Fibroblast of upper back skin (primary cell): ENCODE measurements around the gene BID.
"Not testable (repeated sequence)": the region's sequence is repeated elsewhere in the genome, so short reads cannot be mapped to it uniquely, and the experiment has no call there.

Experiments
- DNase-seq: peaks from one replicate; pipeline ENCODE4 v3.0.0-alpha.2; 2013

The BID gene

DNA sequence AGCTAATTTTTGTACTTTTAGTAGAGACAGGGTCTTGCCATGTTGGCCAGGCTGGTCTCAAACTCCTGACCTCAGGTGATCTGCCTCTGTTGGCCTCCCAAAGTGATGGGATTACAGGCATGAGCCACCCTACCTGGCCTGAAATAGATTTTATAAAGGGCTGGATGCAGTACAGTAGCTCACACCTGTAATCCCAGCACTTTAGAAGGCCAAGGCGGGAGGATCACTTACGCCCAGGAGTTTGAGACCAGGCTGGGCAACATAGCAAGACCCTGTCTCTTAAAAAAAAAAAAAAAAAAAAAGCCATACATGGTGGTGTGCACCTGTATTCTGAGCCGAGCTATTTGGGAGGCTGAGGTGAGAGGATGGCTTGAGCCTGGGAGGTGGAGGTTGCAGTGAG is 76.0 kb downstream of the BID start:
- not testable (repeated sequence) for DNase-seq

DNA sequence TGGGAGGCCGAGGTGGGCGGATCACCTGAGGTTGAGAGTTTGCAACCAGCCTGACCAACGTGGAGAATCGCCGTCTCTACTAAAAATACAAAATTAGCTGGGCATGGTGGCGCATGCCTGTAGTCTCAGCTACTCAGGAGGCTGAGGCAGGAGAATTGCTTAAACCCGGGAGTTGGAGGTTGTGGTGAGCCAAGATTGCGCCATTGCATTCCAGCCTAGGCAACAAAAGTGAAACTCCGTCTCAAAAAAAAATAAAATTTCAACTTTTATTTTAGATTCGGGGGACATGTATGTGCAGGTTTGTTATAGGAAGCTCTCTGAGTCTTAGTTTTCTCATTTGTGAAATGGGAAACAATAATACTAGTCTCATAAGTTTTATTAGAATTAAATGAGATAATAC is 77.1 kb downstream of the BID start:
- DNase-seq: not testable (repeated sequence)

DNA sequence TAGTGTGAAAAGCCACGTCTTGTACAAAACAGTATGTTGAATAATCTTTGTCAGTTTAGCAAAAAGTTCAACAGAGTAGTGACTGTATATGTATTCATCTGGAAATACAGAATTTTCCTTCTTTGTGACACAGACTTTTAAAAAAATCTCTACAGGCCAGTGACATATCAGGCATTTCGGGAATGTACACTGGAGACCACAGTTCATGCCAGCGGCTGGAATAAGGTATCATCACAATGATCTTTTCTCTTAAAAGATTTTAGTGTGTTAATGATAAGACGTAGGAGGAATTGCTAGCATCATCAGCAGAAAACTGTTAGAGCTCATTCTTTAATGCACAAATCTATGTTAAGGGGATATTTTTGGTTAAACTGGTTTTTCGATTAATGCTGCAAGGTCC is 78.3 kb downstream of the BID start:
- DNase-seq: no peak

DNA sequence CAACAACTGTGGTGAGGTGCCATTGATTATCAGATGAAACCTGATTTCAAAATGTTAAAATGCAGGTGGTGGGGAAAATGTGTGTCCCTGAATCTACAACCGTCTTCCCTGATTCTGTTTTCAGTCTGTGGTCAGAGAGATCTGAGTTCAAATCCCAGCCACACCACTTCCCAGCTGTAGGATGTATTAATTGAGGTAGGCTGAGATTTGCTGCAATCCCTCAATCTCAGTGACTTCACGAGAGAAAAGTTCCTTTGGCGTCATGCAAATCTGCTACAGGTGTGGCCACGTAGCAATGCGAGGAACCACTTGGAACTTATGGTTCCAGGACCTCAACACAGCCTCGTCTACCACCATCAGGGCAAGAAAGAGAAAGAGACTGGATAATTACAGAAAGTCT is 79.5 kb downstream of the BID start:
- no peak for DNase-seq

DNA sequence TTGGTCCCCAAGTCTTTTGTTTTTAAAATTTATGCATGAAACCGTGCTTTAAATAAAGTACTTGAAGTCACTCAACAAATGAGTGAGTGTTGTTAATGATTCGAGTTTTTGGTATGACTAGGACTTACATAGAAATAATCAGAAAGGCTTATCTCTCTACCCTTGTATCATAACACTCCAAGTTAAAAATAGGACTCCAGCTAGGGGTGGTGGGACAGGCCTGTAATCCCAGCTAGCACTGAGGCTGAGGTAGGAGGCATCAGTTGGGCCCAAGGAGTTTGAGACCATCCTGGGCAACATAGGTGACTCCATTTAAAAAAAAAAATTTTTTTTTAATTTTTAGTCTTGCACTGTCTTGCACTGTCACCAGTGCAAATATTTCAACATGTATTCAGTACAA is 80.1 kb downstream of the BID start:
- DNase-seq: no peak

DNA sequence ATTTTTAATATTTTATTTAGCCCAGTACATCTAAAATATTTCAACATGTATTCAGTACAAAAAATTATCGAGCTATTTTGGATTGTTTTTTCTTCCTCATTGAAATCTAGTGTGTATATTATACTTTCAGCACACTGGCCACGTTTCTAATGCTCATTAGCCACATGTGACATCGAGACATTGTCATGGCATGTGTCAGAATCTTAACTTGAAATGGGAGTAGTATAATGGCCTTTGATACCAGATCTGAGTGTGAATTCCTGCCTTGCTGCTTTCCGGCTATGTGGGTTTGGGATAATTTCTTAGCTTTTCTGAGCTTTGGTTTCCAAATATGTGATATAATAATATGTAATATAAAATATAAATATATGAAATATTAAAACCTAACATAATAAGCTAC is 81.4 kb downstream of the BID start:
- no peak for DNase-seq

DNA sequence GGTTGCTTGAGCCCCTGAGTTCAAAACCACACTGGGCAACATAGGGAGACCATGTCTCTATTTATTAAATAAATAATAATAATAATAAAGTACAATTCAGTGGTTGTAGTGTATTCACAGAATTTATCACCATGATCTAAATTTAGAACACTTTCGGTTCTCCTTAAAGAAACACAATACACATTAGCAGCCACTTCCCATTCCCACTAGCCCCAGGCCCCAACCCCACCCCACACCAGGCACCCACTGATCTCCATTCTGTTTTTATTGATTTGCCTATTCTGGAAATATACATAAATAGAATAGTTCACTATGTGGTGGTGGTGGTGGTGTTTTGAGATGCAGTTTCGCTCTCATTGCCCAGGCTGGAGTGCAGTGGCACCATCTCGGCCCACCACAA is 90.0 kb downstream of the BID start:
- DNase-seq: no peak
